GM06990 (cell line): ENCODE results near the gene MAP4K2.
A peak's percentile ranks its signal among the peaks of the same experiment; 100 is the strongest.

Experiments used
- DNase-seq: peaks from one replicate; pipeline ENCODE4 v3.0.0-alpha.2; 2011; ENCODE audit not compliant: insufficient read length; ENCODE audit errors: extremely low read depth
- H3K27me3 ChIP-seq: replicated peaks from 2 replicates; pipeline ENCODE4 v1.6.0; 2011; ENCODE audit warnings: low read length; ENCODE audit not compliant: control insufficient read depth, insufficient read depth
- H3K36me3 ChIP-seq: 2 replicates; pipeline ENCODE4 v1.5.1; 2011; ENCODE audit warnings: low read length; ENCODE audit not compliant: control insufficient read depth, insufficient read depth
- H3K4me3 ChIP-seq: replicated peaks from 2 replicates; pipeline ENCODE4 v1.5.1; 2011; ENCODE audit warnings: low read depth, mild to moderate bottlenecking, control low read depth, low read length
- TF ChIP-seq, protein P1 (sequence below): IDR thresholded peaks from 2 replicates; pipeline ENCODE4 v1.5.1; 2011; ENCODE audit warnings: low read length, control low read depth, mild to moderate bottlenecking, inconsistent platforms; ENCODE audit not compliant: insufficient read depth, poor library complexity, severe bottlenecking

Gene MAP4K2

DNA sequence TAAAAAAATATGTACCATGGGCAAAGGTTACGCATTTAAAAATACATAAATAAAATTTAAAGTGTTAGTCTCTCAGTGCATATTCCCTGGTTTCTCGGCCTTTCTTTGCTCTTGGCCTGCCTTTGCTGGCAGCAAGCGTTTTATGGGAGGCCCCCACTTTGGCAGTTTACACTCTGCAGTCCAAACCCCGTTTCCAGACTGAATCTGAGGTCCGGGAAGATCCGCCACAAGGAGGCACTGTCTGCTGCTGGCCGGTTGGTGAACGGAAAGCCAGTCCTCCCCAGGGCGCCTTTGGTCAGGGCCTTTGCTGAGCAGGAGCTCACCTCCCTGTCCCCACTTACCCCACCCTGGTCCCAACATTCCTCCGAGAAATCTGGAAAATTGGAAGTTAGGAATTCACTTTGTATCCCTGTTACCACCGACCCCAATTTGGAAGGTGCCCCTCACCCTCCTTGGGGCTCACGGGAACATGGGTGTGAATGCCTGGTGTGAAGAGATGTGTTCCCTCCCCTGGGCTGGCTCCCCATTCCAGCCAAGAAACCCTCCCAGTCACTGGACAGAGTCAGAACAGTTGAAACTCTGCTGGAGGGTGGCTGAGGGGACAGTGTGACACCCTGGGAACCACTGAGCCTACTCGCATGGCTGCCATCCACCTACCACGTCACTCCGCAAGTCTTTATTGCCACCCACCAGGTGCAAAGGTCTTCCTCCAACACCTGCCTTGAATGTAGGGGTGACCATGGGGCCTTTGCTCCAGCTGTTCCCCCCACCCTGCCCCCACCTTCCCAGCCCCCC, 15.3 kb downstream of the MAP4K2 start:
- Histone ChIP-seq H3K4me3 (no peak overlapping the region), H3K27me3 (no peaks in the 10 kb centered on the region), H3K36me3 (peaks cover 28% of the 10 kb centered on the region)
- no peak for DNase-seq
- TF ChIP-seq, protein P1, sequence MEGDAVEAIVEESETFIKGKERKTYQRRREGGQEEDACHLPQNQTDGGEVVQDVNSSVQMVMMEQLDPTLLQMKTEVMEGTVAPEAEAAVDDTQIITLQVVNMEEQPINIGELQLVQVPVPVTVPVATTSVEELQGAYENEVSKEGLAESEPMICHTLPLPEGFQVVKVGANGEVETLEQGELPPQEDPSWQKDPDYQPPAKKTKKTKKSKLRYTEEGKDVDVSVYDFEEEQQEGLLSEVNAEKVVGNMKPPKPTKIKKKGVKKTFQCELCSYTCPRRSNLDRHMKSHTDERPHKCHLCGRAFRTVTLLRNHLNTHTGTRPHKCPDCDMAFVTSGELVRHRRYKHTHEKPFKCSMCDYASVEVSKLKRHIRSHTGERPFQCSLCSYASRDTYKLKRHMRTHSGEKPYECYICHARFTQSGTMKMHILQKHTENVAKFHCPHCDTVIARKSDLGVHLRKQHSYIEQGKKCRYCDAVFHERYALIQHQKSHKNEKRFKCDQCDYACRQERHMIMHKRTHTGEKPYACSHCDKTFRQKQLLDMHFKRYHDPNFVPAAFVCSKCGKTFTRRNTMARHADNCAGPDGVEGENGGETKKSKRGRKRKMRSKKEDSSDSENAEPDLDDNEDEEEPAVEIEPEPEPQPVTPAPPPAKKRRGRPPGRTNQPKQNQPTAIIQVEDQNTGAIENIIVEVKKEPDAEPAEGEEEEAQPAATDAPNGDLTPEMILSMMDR = peak; percentile 88

DNA sequence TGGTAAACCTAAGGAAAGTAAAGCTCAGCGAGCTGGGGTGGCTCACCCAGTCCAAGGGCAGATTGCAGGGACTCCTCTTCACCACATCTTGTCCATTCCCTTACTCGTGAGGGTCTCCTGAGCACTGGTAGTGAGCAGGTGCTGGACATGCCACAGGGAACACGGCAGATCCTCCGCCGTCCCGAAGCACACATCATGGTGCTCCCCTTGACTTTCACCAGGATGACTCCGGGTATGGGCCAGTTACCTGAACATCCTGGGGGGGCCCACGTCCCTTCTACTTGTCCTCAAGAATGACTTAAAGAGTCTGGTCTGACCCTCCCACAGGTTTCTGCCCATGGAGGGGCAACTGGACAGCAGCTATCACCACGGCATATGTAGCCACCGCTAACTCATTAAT, 16.7 kb downstream of the MAP4K2 start:
- DNase-seq = no peak
- Histone ChIP-seq H3K4me3 (no peak overlapping the region), H3K36me3 (peaks cover 26% of the 10 kb centered on the region), H3K27me3 (no peaks in the 10 kb centered on the region)
- TF ChIP-seq, protein P1 = no peak

DNA sequence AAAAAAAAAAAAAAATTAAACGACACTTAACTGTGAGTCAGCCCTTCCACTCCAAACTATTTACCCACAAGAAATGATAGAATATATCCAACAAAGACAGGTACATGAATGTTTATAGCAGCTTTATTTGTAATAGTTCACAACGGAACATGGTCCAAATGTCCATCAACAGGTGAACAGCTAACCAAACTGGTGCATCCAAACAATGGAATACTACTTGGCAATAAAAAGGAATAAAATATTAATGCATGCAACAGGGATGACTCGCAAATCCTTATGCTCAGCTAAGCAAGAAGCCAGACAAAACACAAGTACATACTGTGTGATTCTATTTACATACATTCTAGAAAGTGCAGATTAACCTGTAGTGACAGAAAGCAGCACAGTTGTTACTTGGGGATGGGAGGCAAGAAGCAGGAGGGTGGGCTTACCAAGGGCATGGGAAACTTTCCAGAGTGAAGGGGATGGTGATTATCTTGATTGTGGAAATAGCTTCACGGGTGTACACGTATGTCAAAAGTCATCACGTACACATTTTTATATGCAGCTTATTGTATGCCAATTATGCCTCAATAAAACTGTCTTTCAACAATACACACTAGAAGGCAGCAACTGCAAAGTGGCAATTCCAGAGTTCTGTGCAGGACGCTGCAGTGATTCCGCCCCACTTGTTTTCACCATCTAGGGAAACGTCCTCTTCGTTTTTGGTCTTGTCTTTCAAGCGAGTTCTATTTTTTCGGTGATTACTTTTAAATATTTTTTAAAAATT, 18.0 kb downstream of the MAP4K2 start:
- DNase-seq = no peak
- TF ChIP-seq, protein P1 = no peak
- no peak overlapping the region for H3K4me3 ChIP-seq
- no peaks in the 10 kb centered on the region for H3K27me3 ChIP-seq
- peaks cover 20% of the 10 kb centered on the region for H3K36me3 ChIP-seq

DNA sequence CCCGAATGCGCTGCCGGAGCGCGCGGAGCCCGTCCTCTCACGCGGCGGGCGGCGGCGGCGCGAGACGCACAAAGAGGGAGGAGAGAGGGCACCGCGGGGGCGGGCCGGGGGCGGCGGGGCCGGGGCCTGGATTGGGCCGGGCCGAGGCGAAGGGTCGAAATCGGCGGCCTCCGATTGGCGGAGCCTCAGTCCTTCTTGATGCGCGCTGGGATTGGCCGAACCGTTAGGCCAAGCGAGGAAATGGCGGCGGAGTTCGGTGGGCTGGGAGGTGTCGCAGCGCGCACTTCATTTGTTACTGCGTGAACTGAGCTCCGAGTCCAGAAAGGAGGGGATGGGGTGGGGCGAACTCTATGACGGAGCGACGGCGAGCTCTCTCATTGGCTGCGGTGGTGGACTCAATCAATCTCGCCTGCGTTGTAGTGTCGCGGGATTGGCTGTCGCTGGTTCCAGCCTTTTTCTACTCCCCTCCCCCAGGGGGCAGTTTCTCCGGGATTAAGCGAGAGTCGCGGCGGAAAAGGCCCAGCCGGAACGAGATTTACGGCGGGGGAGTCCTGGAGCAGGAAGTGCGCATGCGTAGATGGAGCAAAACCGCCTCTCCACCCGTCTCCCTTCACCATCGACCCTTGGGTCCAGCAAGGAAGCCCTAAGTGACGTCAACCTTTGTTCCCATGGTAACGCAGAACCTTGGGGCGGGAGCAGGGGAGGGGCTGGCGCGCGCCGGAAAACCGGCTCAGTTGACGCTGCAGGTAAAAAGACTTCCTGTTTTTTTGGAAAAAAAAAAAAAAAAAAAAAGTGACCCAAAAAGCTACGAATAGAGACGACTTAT, 24.3 kb downstream of the MAP4K2 start, which contains the start of gene SF1:
SF1 (minus strand) TSS at position 70 of the 826 bp plus-strand sequence. CDS start 150 bp downstream, outside the sequence.
- peaks cover 10% of the 10 kb centered on the region for H3K36me3 ChIP-seq
- H3K4me3 ChIP-seq = peak within 1 kb of the TSS; percentile 99
- H3K27me3 ChIP-seq = no peaks in the 10 kb centered on the region
- TF ChIP-seq, protein P1 = no peak
- DNase-seq = peak; percentile 100

DNA sequence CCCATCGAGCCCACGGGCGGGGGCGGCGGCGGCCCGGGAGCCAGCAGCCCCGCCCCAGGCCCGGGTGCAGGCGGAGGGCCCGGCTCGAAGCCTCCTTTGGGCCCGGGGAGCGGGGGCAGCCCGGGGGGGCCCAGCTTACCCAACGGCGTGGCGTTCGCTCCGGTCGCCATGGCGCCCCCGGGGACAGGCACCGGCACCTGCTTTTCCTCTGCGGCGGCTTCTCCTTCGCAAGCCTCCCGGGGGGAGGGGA, 24.9 kb downstream of the MAP4K2 start:
- H3K4me3 ChIP-seq = peak overlapping the region; percentile 99
- H3K36me3 ChIP-seq = peaks cover 15% of the 10 kb centered on the region
- no peaks in the 10 kb centered on the region for H3K27me3 ChIP-seq

More for the DNA sequence above, 24.9 kb downstream of the MAP4K2 start:
- DNase-seq = no peak
- TF ChIP-seq, protein P1 = no peak
